GM21367 (cell line): Measurements from ENCODE around the gene C19orf67.
"Not testable (repeated sequence)": the region's sequence is repeated elsewhere in the genome, so short reads cannot be mapped to it uniquely, and the experiment has no call there.

ENCODE experiments used
- ATAC-seq: cut with Tn5 transposase; IDR thresholded peaks from one replicate; pipeline ENCODE4 v1.9.1; 2021; ENCODE audit not compliant: unreplicated experiment

The C19orf67 gene

DNA sequence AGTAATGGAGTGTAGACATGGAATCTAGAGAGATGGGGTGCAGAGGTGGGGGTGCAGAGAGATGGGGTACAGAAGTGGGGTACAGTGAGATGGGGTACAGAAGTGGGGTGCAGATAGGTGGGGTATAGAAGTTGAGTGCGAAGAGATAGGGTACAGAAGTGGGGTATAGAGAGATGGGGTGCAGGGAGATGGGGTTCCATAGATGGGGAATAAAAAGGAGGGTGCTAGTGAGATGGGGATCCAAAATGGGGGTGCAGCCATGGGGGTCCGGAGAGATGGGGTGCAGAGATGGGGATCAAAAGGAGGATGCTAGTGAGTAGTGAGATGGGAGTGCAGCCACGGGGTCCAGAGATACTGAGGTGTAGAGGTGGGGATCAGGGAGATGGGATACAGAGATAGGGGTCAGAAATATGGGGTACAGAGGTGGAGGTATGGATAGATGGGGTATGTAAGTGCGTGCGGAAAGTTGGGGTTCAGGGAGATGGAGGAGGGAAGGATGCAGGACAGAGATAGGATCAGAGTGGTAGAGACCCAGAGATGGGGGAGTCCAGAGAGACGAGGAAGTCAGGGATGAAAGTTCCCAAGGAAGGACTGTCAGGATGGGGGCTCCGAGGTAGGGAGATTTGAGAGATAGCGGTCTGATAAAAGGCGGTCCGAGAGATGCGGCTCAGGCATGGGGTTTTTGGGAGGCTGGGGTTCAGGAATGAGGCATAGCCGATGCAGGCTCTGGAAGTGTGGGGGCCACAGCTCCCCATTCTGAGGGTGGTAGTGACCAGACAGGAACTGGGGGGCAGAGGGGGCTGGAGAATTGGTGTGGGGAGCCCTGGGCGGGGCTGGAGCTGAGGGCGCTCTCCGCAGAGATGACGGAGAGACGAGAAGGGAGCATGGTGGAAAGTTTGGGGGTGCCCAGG, 27.1 kb downstream of the C19orf67 start:
- no peak for ATAC-seq

DNA sequence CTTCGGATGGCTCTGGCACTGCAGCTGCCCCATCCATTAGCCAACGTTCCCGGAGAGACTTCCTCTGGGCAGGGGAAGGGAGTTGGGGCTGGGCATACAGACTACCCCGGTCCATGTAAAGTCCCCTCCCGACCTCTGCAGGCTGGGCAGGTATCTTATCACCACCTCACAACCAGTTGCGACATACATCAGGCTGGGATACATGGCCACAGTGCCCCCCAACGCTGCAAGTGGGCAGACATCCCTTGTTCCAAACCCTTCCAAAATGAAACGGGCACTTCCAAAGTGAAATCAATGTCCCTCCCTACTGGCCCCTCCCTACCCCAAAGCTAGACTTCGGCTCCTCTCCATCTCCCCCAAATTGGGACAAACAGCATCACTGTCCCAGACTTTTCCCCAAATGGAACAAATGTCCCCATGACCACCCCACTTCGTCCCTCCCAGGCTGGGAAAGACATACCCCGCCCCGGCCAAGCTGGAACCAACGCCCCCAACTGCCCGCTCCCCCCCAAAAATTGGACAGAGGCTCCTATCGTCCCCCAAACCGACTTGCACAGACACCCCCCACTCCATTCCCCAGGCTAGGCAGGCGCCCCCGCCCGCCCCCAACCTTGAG, 28.7 kb downstream of the C19orf67 start:
- no peak for ATAC-seq

DNA sequence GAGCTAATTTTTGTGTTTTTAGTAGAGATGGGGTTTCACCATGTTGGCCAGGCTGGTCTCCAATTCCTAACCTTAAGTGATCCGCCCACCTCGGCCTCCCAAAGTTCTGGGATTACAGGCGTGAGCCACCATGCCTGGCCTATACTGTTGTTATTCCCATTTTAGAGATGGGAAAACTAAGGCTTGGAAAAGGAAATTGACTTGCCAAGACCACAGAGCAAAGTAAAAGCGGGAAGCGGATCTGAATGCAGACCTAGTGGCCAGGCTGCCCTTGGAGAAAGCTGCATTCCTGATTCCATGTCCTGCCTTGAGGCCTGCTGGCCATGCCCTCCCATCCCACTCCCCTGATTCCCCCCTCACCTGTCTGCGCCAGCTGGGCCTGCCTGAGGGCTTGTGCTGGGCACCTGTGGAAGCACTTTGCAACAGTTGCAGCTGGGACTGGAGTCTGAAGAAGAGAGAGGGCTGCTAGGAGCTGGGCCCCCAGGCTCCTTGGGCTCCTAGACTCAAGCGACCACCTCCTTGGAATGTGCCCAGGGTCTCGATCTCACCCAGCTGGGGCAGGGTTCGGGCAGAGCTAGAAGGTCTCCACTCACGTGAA, 29.4 kb downstream of the C19orf67 start:
- no peak for ATAC-seq

DNA sequence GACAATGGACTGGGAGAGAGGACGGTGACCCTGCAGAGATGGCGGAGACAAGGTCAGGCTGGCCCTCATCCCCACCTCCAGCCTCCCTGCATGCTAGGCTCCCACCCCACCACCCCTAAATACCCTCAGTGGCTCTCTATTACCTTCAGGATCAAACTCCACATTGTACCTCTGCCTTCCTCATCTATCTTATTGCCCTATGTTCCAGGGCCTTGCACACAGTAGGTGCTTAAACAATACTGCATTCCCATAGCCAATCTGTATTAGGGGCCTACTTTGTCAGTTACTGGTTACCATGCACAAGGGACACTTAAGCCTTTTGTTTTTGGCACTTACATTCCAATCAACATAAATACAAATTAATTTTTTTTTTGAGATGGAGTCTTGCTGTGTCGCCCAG, 30.2 kb downstream of the C19orf67 start:
- ATAC-seq, result no peak

DNA sequence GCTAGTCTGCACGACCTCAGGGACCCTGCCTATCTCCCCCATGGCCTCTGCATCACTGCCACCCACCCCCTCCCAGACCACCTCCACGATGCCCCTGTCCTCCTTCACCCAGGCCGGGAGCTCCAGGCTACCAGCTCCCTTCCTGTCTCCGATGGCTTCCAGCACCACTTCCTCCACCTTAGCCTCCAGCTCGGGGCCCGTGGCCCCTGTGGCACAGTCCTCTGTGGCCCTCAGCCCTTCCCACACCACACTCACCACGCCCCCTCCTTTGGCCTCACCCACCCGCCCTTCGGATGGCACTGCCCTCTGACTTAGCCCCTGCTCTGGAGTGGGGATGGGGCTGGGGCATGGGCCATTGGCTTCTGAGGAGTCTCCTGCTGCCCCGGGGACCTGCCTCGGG, 30.9 kb downstream of the C19orf67 start:
- ATAC-seq, result no peak

DNA sequence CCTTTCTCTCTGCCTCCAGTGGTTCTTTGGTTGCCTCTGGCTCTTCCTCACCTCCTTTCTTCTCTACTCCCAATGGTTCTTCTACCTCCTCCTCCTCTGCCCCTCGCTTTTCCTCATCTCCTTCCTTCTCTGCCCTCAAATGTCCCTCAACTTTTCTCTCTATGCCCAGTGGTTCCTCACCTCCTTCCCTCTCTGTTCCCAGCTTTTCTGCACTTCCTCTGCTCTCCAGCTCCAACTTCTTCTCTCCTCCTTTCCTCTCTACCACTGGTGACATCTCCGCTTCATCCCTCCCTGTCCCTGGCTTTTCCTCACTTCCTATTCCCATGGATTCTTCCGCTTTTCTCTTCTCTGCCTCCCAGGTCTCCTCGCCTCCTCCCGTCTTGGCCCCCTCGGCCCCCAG, 31.5 kb downstream of the C19orf67 start:
- no peak for ATAC-seq

DNA sequence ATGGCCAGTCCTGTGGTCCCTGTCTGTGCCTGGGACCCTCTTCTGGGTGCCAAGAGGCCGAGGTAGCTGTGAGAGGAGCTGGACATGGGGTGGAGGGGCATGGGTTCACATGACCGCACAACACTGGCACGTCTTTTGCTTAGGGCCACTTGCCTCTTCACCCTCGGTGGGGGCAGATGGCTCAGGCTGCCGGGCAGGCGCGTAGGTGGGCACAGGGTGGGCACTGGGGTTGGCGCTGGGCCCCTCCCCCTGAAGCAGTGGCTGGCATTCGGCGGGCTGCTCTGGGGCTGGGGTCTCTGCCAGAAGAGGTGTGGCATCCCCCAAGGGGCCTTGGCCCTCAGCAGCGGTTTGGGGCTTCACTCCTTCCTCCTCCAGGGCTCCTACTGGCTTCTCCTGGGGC, 32.1 kb downstream of the C19orf67 start:
- ATAC-seq, result no peak

DNA sequence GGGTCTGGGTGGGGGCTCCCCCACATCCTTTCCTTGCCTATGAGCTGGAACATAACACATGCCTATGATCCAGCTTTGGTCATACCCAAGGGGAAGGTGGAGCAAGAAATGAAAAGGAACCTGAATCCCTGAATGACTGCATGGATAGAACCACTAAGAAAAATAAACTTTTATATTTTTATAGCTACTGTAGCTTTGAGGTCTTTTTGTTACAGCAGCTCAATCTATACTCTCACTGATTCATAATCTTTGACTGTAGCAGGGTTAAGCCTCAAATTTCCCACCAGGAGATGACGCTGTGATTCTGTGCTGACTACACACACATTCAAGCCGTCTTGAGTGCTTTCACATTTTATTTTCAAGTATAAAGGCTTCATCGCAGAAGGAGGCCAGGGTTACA, 32.6 kb downstream of the C19orf67 start:
- no peak for ATAC-seq

DNA sequence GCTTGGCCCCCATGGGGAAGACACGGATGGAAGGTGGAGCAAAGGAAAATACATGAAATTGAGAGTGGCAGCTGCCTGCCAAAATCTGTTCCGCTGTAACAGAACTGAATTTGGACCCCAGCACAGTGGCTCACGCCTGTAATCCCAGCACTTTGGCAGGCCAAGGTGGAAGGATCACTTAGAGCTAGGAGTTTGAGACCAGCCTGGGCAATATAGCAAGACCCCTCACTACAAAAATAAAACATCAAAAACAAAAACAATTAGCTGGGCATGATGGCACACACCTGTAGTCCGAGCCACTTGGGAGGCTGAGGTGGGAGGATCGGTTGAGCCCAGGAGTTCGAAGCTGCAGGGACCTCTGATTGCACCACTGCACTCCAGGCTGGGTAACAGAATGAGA, 33.1 kb downstream of the C19orf67 start:
- ATAC-seq, result no peak

DNA sequence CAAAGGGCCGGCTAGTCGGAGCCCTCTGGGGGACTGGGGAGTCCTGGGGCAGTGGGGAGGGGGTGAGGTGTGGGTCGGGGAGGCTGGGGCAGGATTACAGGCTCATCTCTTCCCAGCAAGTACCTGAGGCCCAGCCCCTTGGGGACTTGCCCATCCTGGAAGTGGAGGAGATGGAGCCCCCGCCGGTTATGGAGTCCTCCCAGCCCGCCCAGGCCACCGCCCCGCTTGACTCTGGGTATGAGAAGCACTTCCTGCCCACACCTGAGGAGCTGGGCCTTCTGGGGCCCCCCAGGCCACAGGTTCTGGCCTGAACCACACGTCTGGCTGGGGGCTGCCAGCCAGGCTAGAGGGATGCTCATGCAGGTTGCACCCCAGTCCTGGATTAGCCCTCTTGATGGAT, 33.6 kb downstream of the C19orf67 start:
- no peak for ATAC-seq

DNA sequence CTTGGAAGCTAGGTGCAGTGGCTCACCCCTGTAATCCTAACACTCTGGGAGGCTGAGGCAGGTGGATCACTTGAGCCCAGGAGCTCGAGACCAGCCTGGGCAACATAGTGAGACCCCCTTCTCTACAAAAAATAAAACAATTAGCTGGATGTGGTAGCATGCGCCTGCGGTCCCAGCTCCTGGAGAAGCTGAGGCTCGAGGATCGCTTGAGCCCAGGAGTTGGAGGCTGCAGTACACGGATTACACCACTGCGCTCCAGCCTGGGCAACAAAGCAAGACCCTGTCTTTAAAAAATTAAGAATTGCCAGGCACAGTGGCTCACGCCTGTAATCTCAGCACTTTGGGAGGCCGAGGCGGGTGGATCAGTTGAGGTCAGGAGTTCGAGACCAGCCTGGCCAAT, 34.6 kb downstream of the C19orf67 start:
- ATAC-seq, result not testable (repeated sequence)

DNA sequence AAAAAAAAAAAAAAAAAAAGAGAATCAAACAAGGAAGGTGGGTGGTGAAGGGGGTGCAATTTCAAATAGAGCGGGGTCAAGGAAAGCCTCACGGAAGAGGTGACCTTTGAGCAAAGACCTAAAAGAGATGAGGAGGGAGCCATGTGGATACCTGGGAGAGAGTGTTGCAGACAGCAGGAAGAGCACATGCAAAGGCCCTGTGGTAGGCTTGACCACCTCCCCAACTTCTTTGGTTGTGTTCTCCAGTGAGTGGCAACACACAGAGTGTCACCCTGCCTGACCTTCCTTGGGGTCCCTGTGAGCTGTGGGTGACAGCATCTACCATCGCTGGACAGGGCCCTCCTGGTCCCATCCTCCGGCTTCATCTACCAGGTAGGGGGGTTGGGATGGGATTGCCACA, 35.1 kb downstream of the C19orf67 start:
- ATAC-seq, result no peak

DNA sequence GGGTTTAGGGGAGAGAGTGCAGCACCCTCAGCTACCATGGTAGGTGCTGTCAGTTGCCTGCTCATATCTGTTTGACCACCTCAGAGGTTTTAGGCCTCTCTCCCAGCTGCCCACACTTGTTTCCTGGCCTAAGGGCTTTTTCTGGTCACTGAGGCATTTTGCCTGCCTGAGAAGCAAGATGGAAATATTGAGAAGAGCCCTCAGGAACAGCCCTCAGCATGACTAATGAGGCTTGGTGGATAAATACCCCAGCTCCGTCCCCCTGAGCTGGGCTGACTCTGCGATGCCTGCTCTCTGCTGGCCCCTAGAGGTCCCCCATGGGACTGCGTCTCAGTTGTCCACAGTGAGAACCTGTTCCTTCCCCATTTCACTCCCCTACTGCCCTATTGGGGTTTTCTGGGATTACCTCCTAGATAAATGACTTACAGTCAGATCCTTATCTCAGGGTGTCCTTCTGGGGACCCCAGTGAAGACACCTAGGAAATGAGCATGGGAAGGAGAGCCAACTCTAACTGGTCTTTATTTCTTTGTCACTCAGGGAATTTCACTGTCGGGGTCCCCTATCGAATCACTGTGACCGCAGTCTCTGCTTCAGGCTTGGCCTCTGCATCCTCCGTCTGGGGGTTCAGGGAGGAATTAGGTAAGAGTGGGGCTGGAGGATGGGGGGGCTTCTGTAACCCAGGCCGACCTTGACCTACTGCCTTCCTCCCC, 37.0 kb downstream of the C19orf67 start:
- no peak for ATAC-seq

DNA sequence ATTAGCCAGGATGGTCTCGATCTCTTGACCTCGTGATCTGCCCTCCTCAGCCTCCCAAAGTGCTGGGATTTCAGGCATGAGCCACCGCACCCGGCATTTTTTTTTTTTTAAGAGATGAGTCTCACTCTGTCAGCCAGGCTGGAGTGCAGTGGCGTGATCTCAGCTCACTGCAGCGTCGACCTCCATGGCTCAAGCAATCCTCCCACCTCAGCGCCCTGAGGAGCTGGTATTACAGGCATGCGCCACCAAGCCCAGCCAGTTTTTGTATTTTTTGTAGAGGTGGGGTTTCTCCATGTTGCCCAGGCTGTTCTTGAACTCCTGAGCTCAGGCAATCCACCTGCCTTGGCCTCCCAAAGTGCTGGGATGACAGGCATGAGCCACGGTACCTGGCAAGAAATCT, 37.7 kb downstream of the C19orf67 start:
- ATAC-seq, result not testable (repeated sequence)

DNA sequence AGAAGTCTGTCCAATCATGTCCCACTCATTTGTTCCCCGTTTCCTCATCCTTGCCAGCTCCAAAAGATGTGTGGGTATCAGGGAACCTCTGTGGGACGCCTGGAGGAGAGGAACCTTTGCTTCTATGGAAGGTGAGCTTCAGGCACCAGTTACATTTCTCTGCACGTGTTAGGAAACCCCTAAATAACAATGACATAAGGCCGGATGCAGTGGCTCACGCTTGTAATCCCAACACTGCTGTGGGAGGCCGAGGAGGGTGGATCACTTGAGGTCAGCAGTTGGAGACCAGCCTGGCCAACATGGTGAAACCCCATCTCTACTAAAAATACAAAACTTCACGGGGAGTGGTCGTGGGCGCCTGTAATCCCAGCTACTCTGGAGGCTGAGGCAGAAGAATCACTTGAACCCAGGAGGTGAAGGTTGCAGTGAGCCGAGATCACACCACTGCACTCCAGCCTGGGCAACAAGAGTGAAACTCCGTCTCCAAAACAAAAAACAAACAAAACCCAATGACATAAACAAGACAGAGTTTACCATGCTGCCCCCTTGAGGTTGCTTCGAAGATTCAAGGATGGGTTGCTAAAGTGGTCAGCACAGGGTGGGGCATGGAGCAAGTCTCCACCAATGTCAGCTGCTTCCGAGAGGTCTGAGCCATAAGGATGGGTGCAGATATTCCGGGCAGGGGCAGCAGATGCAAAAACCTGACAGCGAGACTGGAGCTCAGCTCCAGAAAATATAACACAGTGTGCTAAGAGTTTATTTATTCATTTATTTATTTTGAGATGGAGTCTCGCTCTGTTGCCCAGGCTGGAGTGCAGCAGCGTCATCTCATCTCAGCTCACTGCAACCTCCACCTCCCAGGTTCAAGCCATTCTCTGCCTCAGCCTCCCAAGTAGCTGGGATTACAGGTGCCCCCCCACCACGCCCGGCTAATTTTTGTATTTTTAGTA, 42.6 kb downstream of the C19orf67 start:
- not testable (repeated sequence) for ATAC-seq

DNA sequence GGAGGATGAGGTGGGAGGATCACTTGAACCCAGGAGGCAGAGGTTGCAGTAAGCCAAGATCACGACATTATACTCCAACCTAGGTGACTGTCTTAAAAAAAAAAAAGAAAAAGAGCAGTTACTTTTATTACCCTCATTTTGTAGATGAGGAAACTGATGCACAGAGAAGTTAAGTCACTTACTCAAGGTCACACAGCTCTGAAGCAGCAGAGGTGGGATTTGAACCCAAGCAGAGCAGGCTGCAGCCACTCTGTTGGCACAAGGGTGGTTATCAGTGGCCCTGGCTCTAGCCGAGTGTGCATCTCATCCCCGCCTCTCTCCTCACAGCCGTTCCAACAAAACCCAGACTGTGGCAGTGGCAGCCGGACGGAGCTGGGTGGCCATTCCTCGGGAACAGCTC, 46.4 kb downstream of the C19orf67 start:
- no peak for ATAC-seq

DNA sequence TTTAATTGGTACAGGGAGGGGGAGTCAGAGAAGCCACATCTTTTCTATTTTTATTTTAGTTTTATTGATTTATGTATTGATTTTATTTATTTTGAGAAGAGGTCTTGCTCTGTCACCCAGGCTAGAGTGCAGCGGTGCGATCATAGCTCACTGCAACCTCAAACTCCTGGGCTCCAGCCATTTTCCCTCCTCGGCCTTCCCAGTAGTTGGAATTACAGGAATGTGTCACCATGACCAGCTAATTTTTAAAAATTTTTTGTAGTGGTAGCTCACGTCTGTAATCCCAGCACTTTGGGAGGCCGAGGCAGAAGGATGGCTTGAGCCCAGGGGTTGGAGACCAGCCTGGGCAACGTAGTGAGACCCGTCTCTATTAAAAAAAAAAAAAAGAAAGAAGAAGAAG, 49.9 kb downstream of the C19orf67 start:
- no peak for ATAC-seq

DNA sequence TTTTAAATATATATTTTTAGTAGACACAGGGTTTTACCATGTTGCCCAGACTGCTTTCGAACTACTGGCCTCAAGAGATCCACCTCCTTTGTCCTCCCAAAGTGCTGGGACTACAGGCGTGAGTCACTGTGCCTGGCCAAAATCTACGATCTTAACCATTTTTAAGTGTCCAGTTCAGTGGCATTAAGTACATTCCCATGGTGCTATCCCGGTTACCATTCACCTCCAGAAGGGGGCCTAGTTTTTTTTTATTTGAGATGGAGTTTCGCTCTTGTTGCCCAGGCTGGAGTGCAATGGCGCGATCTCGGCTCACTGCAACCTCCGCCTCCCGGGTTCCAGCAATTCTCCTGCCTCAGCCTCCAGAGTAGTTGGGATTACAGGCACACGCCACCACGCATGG, 50.4 kb downstream of the C19orf67 start:
- not testable (repeated sequence) for ATAC-seq

DNA sequence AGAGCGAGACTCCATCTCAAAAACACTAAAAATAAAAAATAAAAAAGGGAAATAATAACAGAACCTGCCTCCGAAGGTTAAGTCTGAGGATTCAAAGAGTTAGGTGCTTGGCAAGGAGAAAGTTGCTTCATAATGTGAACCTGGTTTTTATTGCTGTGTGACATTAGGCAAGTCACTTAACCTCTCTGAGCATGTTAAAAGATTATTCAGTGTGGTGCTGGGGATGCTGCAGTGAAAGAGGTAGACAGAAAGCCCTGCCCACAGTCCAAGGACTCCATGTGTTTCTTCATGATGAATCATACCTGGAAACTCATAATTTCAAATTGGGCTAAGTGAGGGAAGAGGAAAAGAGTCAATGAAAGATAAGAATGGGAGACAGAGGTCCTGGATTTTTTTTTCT, 51.6 kb downstream of the C19orf67 start:
- ATAC-seq, result no peak

DNA sequence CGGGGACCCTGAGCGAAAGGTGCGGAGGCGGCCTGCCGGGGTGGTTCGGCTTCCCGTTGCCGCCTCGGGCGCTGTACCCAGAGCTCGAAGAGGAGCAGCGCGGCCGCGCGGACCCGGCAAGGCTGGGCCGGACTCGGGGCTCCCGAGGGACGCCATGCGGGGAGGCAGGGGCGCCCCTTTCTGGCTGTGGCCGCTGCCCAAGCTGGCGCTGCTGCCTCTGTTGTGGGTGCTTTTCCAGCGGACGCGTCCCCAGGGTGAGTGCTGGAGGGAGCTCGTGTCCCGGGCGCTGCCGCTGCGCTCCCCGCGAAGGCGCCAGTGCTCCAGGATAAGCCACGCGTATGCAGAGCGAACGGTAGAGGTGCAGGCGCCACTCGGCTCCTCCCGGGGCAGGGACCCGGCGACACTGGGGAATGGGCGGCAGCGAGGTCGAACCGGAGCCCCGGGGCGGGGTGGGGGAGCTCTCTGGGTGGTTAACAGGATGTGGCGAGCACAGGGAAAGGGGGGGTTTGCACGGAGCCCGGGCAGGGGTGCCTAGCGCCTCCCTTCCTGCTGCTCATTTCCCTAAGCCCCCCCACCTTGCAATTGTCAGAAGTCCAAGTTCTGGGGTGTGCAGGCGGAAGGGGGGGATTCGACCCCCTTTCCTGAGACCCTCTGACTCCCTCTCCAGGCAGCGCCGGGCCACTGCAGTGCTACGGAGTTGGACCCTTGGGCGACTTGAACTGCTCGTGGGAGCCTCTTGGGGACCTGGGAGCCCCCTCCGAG, 53.7 kb downstream of the C19orf67 start, which contains the start of gene IL27RA:
IL27RA (plus strand) TSS at position 44 of the 762 bp plus-strand sequence; CDS start at position 155, 111 bp downstream.
- ATAC-seq, result peak; percentile 47
